Liver (tissue), 9 donors: ENCODE measurements around the gene NHSL2. TPM values are rescaled to one million over a fixed set of nuclear protein-coding genes. Genes with fewer than 3 reads are reported as not detected.

Experiments
- DNase-seq: peaks from one replicate; pipeline ENCODE4 v3.0.0-alpha.2; 2017; ENCODE audit warnings: low spot score
- H3K27ac ChIP-seq, 2 donors: one replicate each; pipeline ENCODE4 v1.7.0; 2013; ENCODE audit warnings: inconsistent platforms in 2 of 2, low read length in 2 of 2, control low read depth in 1 of 2, low read depth in 1 of 2, mild to moderate bottlenecking in 1 of 2
- H3K27me3 ChIP-seq, 4 donors: one replicate each; pipeline versions ENCODE4 v1.6.1 to v1.7.0; 2013; ENCODE audit warnings: low read length in 3 of 4, inconsistent platforms in 1 of 4, mild to moderate bottlenecking in 1 of 4, moderate library complexity in 1 of 4; ENCODE audit not compliant: control insufficient read depth in 4 of 4, insufficient read depth in 4 of 4
- H3K36me3 ChIP-seq, 4 donors: one replicate each; pipeline versions ENCODE4 v1.6.1 to v1.7.0; 2013; ENCODE audit warnings: low read length in 3 of 4, mild to moderate bottlenecking in 3 of 4, low read depth in 1 of 4, moderate library complexity in 1 of 4; ENCODE audit not compliant: control insufficient read depth in 4 of 4, insufficient read depth in 3 of 4
- H3K4me1 ChIP-seq, 4 donors: one replicate each; pipeline versions ENCODE4 v1.6.1 to v1.7.0; 2013; ENCODE audit warnings: low read length in 3 of 4, mild to moderate bottlenecking in 3 of 4, moderate library complexity in 1 of 4; ENCODE audit not compliant: control insufficient read depth in 4 of 4, insufficient read depth in 4 of 4
- H3K4me3 ChIP-seq, 3 donors: one replicate each; pipeline versions ENCODE4 v1.6.1 to v1.7.0; 2013; ENCODE audit warnings: low read length in 3 of 3, control low read depth in 1 of 3, low read depth in 1 of 3, mild to moderate bottlenecking in 1 of 3
- H3K9ac ChIP-seq, 2 donors: one replicate each; pipeline ENCODE4 v1.7.0; 2013; ENCODE audit warnings: low read length in 2 of 2, mild to moderate bottlenecking in 2 of 2, moderate library complexity in 2 of 2, control low read depth in 1 of 2, low read depth in 1 of 2
- H3K9me3 ChIP-seq, 4 donors: one replicate each; pipeline versions ENCODE4 v1.6.1 to v1.7.0; 2013; ENCODE audit warnings: low read length in 3 of 4; ENCODE audit not compliant: control insufficient read depth in 4 of 4
- CTCF ChIP-seq: fragments of 150-350 bp; IDR thresholded peaks from 2 replicates; pipeline ENCODE4 v1.5.1; 2017; ENCODE audit warnings: improper control_type of control experiment, low read depth, low read length; ENCODE audit not compliant: missing input control
- EGR1 ChIP-seq, 2 donors: IDR thresholded peaks; 2 replicates each; pipeline ENCODE4 v1.6.1; 2016 to 2018; ENCODE audit warnings: antibody characterized with exemption in 2 of 2, low read depth in 2 of 2
- FOXA1 ChIP-seq: IDR thresholded peaks from 2 replicates; pipeline ENCODE4 v1.6.1; 2016; ENCODE audit warnings: antibody characterized with exemption
- FOXA2 ChIP-seq: IDR thresholded peaks from 2 replicates; pipeline ENCODE4 v1.6.1; 2016; ENCODE audit warnings: antibody characterized with exemption
- GABPA ChIP-seq, 2 donors: IDR thresholded peaks in 1 of 2; conservative IDR thresholded peaks in 1 of 2; 2 replicates each; pipeline ENCODE4 v1.6.1; 2016; ENCODE audit warnings: antibody characterized with exemption in 2 of 2, mild to moderate bottlenecking in 1 of 2, moderate library complexity in 1 of 2
- HNF4A ChIP-seq, 2 donors: conservative IDR thresholded peaks; 2 replicates each; pipeline ENCODE4 v1.6.1; 2016; ENCODE audit warnings: antibody characterized with exemption in 2 of 2, mild to moderate bottlenecking in 2 of 2
- HNF4G ChIP-seq: IDR thresholded peaks from 2 replicates; pipeline ENCODE4 v1.6.1; 2016; ENCODE audit warnings: antibody characterized with exemption
- JUND ChIP-seq, 2 donors: IDR thresholded peaks; 2 replicates each; pipeline ENCODE4 v1.6.1; 2016; ENCODE audit warnings: antibody characterized with exemption in 2 of 2
- MAX ChIP-seq: IDR thresholded peaks from 2 replicates; pipeline ENCODE4 v1.6.1; 2016; ENCODE audit warnings: antibody characterized with exemption
- NR2F2 ChIP-seq: IDR thresholded peaks from 2 replicates; pipeline ENCODE4 v1.6.1; 2016; ENCODE audit warnings: antibody characterized with exemption
- RAD21 ChIP-seq, 2 donors: IDR thresholded peaks; 2 replicates each; pipeline ENCODE4 v1.6.1; 2016; ENCODE audit warnings: antibody characterized with exemption in 2 of 2, mild to moderate bottlenecking in 2 of 2
- REST ChIP-seq: IDR thresholded peaks from 2 replicates; pipeline ENCODE4 v1.6.1; 2016; ENCODE audit warnings: antibody characterized with exemption, mild to moderate bottlenecking
- RXRA ChIP-seq, 2 donors: IDR thresholded peaks; 2 replicates each; pipeline ENCODE4 v1.6.1; 2017 to 2018; ENCODE audit warnings: antibody characterized with exemption in 2 of 2, mild to moderate bottlenecking in 1 of 2
- SP1 ChIP-seq: IDR thresholded peaks from 2 replicates; pipeline ENCODE4 v1.6.1; 2018; ENCODE audit warnings: antibody characterized with exemption, mild to moderate bottlenecking
- TAF1 ChIP-seq: conservative IDR thresholded peaks from 2 replicates; pipeline ENCODE4 v1.6.1; 2016; ENCODE audit warnings: antibody characterized with exemption, mild to moderate bottlenecking
- WGBS: extraction: QIAGEN DNeasy Blood & Tissue Kit; methylation state at CpG from one replicate; pipeline ENCODE4 v1.1.7; 2013; 5-methylcytosine and 5-hydroxymethylcytosine counted together
- polyA plus RNA-seq, 2 donors: library from polyadenylated mRNA; stranded (reverse) in 1 of 2; unstranded in 1 of 2; fragments of 200-250 nt in 1 of 2; fragments of >200 nt in 1 of 2; fragmentation: Nextera tagmentation in 1 of 2; extraction: Ambion mirVana in 1 of 2; gene quantifications; one replicate each; pipeline versions ENCODE4 v1.2.1 to v1.2.3, GENCODE V29; 2013 to 2015
- total RNA-seq, 2 donors: library from RNA; depleted of rRNA; stranded (reverse); fragments of >200 nt; gene quantifications; one replicate each; pipeline ENCODE4 v1.2.3, GENCODE V29; 2014
- donor health status: healthy.
- donor health status: healthy.
- donor health status: healthy.
- donor health status: healthy.
- donor health status: healthy.

The NHSL2 gene
- total and polyA plus RNA-seq, 4 donors, result 0.45 to 1.3 (median 1.1) TPM

- no peaks in the 10 kb centered on the region for H3K36me3 ChIP-seq
Measured at GRCh38 chrX:72016881-72017783, 106.5 kb downstream of the NHSL2 start.

More at GRCh38 chrX:72016881-72017783, 106.5 kb downstream of the NHSL2 start:
- Histone ChIP-seq H3K4me3 (no peak overlapping the region), H3K27me3 (peaks cover 0 to 6% (median 0%) of the 10 kb centered on the region in 4 donors), H3K27ac (no peak overlapping the region), H3K9ac (no peak overlapping the region), H3K9me3 (no peaks in the 10 kb centered on the region), H3K4me1 (peaks cover 0 to 4% (median 0%) of the 10 kb centered on the region in 4 donors)
- no peak for DNase-seq
- 98% methylated on average over 4 of the region's 4 CpGs for WGBS
- TF ChIP-seq EGR1 (IDR thresholded peaks at IDR 0.05; ENCODE audit: low read depth in 2 of 2) (no peak), RXRA (IDR thresholded peaks at IDR 0.05) (no peak), JUND (IDR thresholded peaks at IDR 0.05) (no peak), CTCF (no peak), REST (no peak), GABPA (IDR thresholded peaks at IDR 0.05 in 1 of 2, conservative IDR thresholded peaks at IDR 0.05 in 1 of 2) (no peak), SP1 (no peak), HNF4A (conservative IDR thresholded peaks at IDR 0.05) (no peak), RAD21 (IDR thresholded peaks at IDR 0.05) (no peak), TAF1 (no peak), HNF4G (no peak), NR2F2 (no peak), MAX (no peak), FOXA1 (no peak), FOXA2 (no peak)
